Right lobe of liver (tissue), 4 donors: Measurements from ENCODE around the gene WDR53.

Source experiments
- CTCF ChIP-seq, 4 donors: fragments of 200-600 bp in 3 of 4; fragments of 450-650 bp in 1 of 4; IDR thresholded peaks; one replicate each; pipeline versions ENCODE4 v1.5.1 to v1.8.0; 2016 to 2022; ENCODE audit warnings: antibody characterized with exemption in 4 of 4, mild to moderate bottlenecking in 2 of 4
- POLR2A ChIP-seq: fragments of 450-650 bp; IDR thresholded peaks from one replicate; pipeline ENCODE4 v1.6.1; 2017; ENCODE audit warnings: antibody characterized with exemption, mild to moderate bottlenecking
- donor health status: DM: no; HTN: no; CAD: no.
- donor health status: DM: no; HTN: no; CAD: no.
- donor health status: DM: no; HTN: yes; CAD: no.

DNA sequence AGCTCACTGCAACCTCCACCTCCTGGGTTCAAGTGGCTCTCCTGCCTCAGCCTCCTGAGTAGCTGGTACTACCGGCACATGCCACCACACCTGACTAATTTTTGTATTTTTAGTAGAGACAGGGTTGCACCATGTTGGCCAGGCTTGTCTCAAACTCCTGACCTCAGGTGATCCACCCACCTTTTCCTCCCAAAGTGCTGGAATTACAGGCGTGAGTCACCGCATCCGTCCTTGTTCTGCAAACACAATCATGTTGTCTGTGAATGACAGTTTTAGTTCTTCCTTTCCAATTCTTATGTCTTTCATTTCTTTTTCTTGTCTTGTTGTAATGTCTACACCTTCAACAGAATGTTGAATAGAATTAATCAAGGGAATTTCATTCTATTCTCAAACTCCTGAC lies 36.9 kb downstream of the WDR53 start:
- TF ChIP-seq CTCF (IDR thresholded peaks at IDR 0.05) (no peak), POLR2A (no peak)
